MM.1S (cell line): Measurements from ENCODE around the gene UBXN7.
"Not testable (repeated sequence)": the region's sequence is repeated elsewhere in the genome, so short reads cannot be mapped to it uniquely, and the experiment has no call there.

Source experiments
- DNase-seq: peaks from one replicate; pipeline ENCODE4 v3.0.0-alpha.2; 2015
- H2AFZ ChIP-seq: fragments of 300-600 bp; sonication (generic); 2 replicates; pipeline ENCODE4 v1.6.0; 2016; ENCODE audit warnings: antibody characterized with exemption, low read length
- H3F3A ChIP-seq: fragments of 300-600 bp; sonication (generic); 2 replicates; pipeline ENCODE4 v1.6.1; 2016; ENCODE audit warnings: mild to moderate bottlenecking, antibody characterized with exemption, low read length, moderate library complexity, mixed read lengths; ENCODE audit not compliant: insufficient read depth
- H3K27ac ChIP-seq: fragments of 300-600 bp; sonication (generic); 2 replicates; pipeline ENCODE4 v1.5.1; 2016; ENCODE audit warnings: mild to moderate bottlenecking, low read length
- H3K27me3 ChIP-seq: fragments of 300-600 bp; sonication (generic); replicated peaks from 2 replicates; pipeline ENCODE4 v1.6.0; 2016; ENCODE audit warnings: low read length; ENCODE audit not compliant: insufficient read depth
- H3K36me3 ChIP-seq: fragments of 300-600 bp; sonication (generic); replicated peaks from 2 replicates; pipeline ENCODE4 v1.6.1; 2016; ENCODE audit warnings: mild to moderate bottlenecking, low read length, mixed read lengths; ENCODE audit not compliant: insufficient read depth
- H3K4me1 ChIP-seq: fragments of 300-600 bp; sonication (generic); 2 replicates; pipeline ENCODE4 v1.6.1; 2016; ENCODE audit warnings: low read length, mixed read lengths
- H3K4me2 ChIP-seq: fragments of 300-600 bp; sonication (generic); 2 replicates; pipeline ENCODE4 v1.6.0; 2016; ENCODE audit warnings: low read depth, low read length
- H3K4me3 ChIP-seq: fragments of 300-600 bp; sonication (generic); 2 replicates; pipeline ENCODE4 v1.5.1; 2016; ENCODE audit warnings: low read length, mixed read lengths
- H3K79me2 ChIP-seq: fragments of 300-600 bp; sonication (generic); 2 replicates; pipeline ENCODE4 v1.6.1; 2016; ENCODE audit warnings: mixed run types, low read length, mixed read lengths
- H3K9ac ChIP-seq: fragments of 300-600 bp; sonication (generic); 2 replicates; pipeline ENCODE4 v1.6.1; 2016; ENCODE audit warnings: low read length, mixed read lengths
- H3K9me2 ChIP-seq: fragments of 300-600 bp; sonication (generic); replicated peaks from 2 replicates; pipeline ENCODE4 v1.6.1; 2016; ENCODE audit warnings: mild to moderate bottlenecking, low read length, mixed read lengths; ENCODE audit not compliant: insufficient read depth
- H3K9me3 ChIP-seq: fragments of 300-600 bp; sonication (generic); replicated peaks from 2 replicates; pipeline ENCODE4 v1.6.1; 2016; ENCODE audit warnings: mild to moderate bottlenecking, low read length, mixed read lengths; ENCODE audit not compliant: insufficient read depth
- H4K20me1 ChIP-seq: fragments of 300-600 bp; sonication (generic); 2 replicates; pipeline ENCODE4 v1.6.1; 2016; ENCODE audit warnings: mild to moderate bottlenecking, low read length, moderate library complexity, mixed read lengths; ENCODE audit not compliant: insufficient read depth
- CTCF ChIP-seq: fragments of 300-600 bp; sonication (generic); IDR thresholded peaks from 2 replicates; pipeline ENCODE4 v1.5.1; 2016; ENCODE audit warnings: antibody characterized with exemption, low read length, mixed read lengths
- EZH2 ChIP-seq: fragments of 300-600 bp; sonication (generic); optimal IDR thresholded peaks from 2 replicates; pipeline ENCODE3; 2017; ENCODE audit warnings: low read depth, mild to moderate bottlenecking, antibody characterized with exemption, low read length, mixed read lengths
- EZH2phosphoT487 ChIP-seq: fragments of 300-600 bp; sonication (generic); IDR thresholded peaks from 2 replicates; pipeline ENCODE4 v1.6.1; 2018; ENCODE audit warnings: antibody characterized with exemption, low read length

UBXN7 gene

GRCh38 chr3:196350067-196350466, 82.2 kb downstream of the UBXN7 start:
- no peak for DNase-seq
- Histone ChIP-seq H3K27ac (no peak overlapping the region), H3K9me2 (no peaks in the 10 kb centered on the region), H4K20me1 (no peaks in the 10 kb centered on the region), H3K79me2 (no peaks in the 10 kb centered on the region), H3K9me3 (no peaks in the 10 kb centered on the region), H3F3A (no peaks in the 10 kb centered on the region), H2AFZ (no peak overlapping the region), H3K4me2 (no peak overlapping the region), H3K4me1 (no peaks in the 10 kb centered on the region), H3K36me3 (peaks cover 3% of the 10 kb centered on the region; the same call in 1 of the 2 replicates), H3K9ac (no peak overlapping the region), H3K27me3 (no peaks in the 10 kb centered on the region), H3K4me3 (no peak overlapping the region)
- TF ChIP-seq EZH2phosphoT487: no peak
- no peak for TF ChIP-seq EZH2
- no peak for TF ChIP-seq CTCF

GRCh38 chr3:196348698-196349097, 83.5 kb downstream of the UBXN7 start:
- H3K4me2 ChIP-seq: no peak overlapping the region
- H3K9me3 ChIP-seq: no peaks in the 10 kb centered on the region
- no peaks in the 10 kb centered on the region for H3K9me2 ChIP-seq
- TF ChIP-seq EZH2: no peak
- no peak for TF ChIP-seq EZH2phosphoT487
- no peaks in the 10 kb centered on the region for H3K4me1 ChIP-seq
- H3K36me3 ChIP-seq: no peaks in the 10 kb centered on the region
- H3K79me2 ChIP-seq: no peaks in the 10 kb centered on the region
- H3F3A ChIP-seq: no peaks in the 10 kb centered on the region
- H4K20me1 ChIP-seq: no peaks in the 10 kb centered on the region
- no peaks in the 10 kb centered on the region for H3K27me3 ChIP-seq
- no peak overlapping the region for H3K27ac ChIP-seq
- H2AFZ ChIP-seq: no peak overlapping the region
- no peak overlapping the region for H3K4me3 ChIP-seq
- no peak for DNase-seq
- H3K9ac ChIP-seq: no peak overlapping the region

- H3K9ac ChIP-seq: no peak overlapping the region
- H2AFZ ChIP-seq: no peak overlapping the region
- no peaks in the 10 kb centered on the region for H3K4me1 ChIP-seq
- no peaks in the 10 kb centered on the region for H3K36me3 ChIP-seq
- H3K9me2 ChIP-seq: no peaks in the 10 kb centered on the region
- no peaks in the 10 kb centered on the region for H4K20me1 ChIP-seq
- H3K4me3 ChIP-seq: no peak overlapping the region
- H3K27ac ChIP-seq: no peak overlapping the region
- no peaks in the 10 kb centered on the region for H3F3A ChIP-seq
- no peaks in the 10 kb centered on the region for H3K27me3 ChIP-seq
- H3K79me2 ChIP-seq: no peaks in the 10 kb centered on the region
- no peaks in the 10 kb centered on the region for H3K9me3 ChIP-seq
- no peak for TF ChIP-seq EZH2
- TF ChIP-seq EZH2phosphoT487: no peak
- TF ChIP-seq CTCF: no peak
- no peak for DNase-seq
- H3K4me2 ChIP-seq: no peak overlapping the region
Measured at GRCh38 chr3:196344663-196345062, 87.6 kb downstream of the UBXN7 start.

- not testable (repeated sequence) for DNase-seq, H3K4me3 ChIP-seq, H4K20me1 ChIP-seq, H3K4me1 ChIP-seq, H3K9me3 ChIP-seq, H3K4me2 ChIP-seq, H3K9ac ChIP-seq, H3K27ac ChIP-seq, H3K9me2 ChIP-seq, H3K79me2 ChIP-seq, H2AFZ ChIP-seq, H3F3A ChIP-seq, H3K27me3 ChIP-seq, H3K36me3 ChIP-seq
Measured at GRCh38 chr3:196343917-196344316, 88.3 kb downstream of the UBXN7 start.
